ENCODE data around the gene RPL28. TPM values are rescaled to one million over a fixed set of nuclear protein-coding genes. Genes with fewer than 3 reads are reported as not detected.

RPL28 gene
- total RNA-seq, 1 donor from 2014 or later = 1,166 TPM

GRCh38 chr19:55390461-55390880, 4.7 kb downstream of the RPL28 start:
- intact Hi-C loops (cut with DNase I) = no loop called here
- Histone ChIP-seq H3K9me3 (no peaks in the 10 kb centered on the region), H3K27ac (no peak overlapping the region), H3K27me3 (no peaks in the 10 kb centered on the region), H3K4me1 (peaks cover 46% of the 10 kb centered on the region), H3K4me3 (no peak overlapping the region), H3K36me3 (peaks cover 0 to 34% of the 10 kb centered on the region in 2 donors)
- TF ChIP-seq POLR2AphosphoS5 (IDR thresholded peaks at IDR 0.05; ENCODE audit: insufficient read depth in 1 of 2, low read depth in 1 of 2) (no peak), POLR2A (IDR thresholded peaks at IDR 0.05) (no peak), CTCF (IDR thresholded peaks at IDR 0.05) (no peak)
- DNase-seq (ENCODE audit: extremely low spot score in 2 of 2) = no peak

GRCh38 chr19:55391191-55391670, 5.5 kb downstream of the RPL28 start:
- DNase-seq (ENCODE audit: extremely low spot score in 2 of 2) = no peak
- no peak overlapping the region for H3K27ac ChIP-seq

GRCh38 chr19:55391702-55392615, 6.2 kb downstream of the RPL28 start:
- TF ChIP-seq CTCF (IDR thresholded peaks at IDR 0.05) (no peak), POLR2AphosphoS5 (IDR thresholded peaks at IDR 0.05; ENCODE audit: insufficient read depth in 1 of 2, low read depth in 1 of 2) (no peak), POLR2A (IDR thresholded peaks at IDR 0.05) (no peak)
- Histone ChIP-seq H3K36me3 (peaks cover 0 to 34% of the 10 kb centered on the region in 2 donors), H3K9me3 (no peaks in the 10 kb centered on the region), H3K4me1 (peaks cover 37% of the 10 kb centered on the region), H3K27ac (no peak overlapping the region), H3K4me3 (no peak overlapping the region), H3K27me3 (no peaks in the 10 kb centered on the region)
- intact Hi-C loops (cut with DNase I) = no loop called here
- DNase-seq (ENCODE audit: extremely low spot score in 2 of 2) = no peak

More at GRCh38 chr19:55391191-55391670, 5.5 kb downstream of the RPL28 start:
- Histone ChIP-seq H3K4me3 (no peak overlapping the region), H3K9me3 (no peaks in the 10 kb centered on the region), H3K27me3 (no peaks in the 10 kb centered on the region), H3K4me1 (peaks cover 44% of the 10 kb centered on the region), H3K36me3 (peaks cover 0 to 34% of the 10 kb centered on the region in 2 donors)
- intact Hi-C loops (cut with DNase I) = no loop called here
- TF ChIP-seq POLR2AphosphoS5 (IDR thresholded peaks at IDR 0.05; ENCODE audit: insufficient read depth in 1 of 2, low read depth in 1 of 2) (no peak), POLR2A (IDR thresholded peaks at IDR 0.05) (no peak), CTCF (IDR thresholded peaks at IDR 0.05) (no peak)

GRCh38 chr19:55392820-55393761, 7.4 kb downstream of the RPL28 start:
- Histone ChIP-seq H3K27me3 (no peaks in the 10 kb centered on the region), H3K4me3 (no peak overlapping the region), H3K4me1 (peaks cover 25% of the 10 kb centered on the region), H3K27ac (no peak overlapping the region), H3K9me3 (no peaks in the 10 kb centered on the region), H3K36me3 (peaks cover 0 to 23% of the 10 kb centered on the region in 2 donors)
- no peak for DNase-seq (ENCODE audit: extremely low spot score in 2 of 2)
- TF ChIP-seq POLR2AphosphoS5 (IDR thresholded peaks at IDR 0.05; ENCODE audit: insufficient read depth in 1 of 2, low read depth in 1 of 2) (no peak), POLR2A (IDR thresholded peaks at IDR 0.05) (no peak), CTCF (IDR thresholded peaks at IDR 0.05) (no peak)
- intact Hi-C loops (cut with DNase I) = no loop called here

All from vagina (tissue), 2 donors.